ENCODE data around the gene CMTR2.

DNA sequence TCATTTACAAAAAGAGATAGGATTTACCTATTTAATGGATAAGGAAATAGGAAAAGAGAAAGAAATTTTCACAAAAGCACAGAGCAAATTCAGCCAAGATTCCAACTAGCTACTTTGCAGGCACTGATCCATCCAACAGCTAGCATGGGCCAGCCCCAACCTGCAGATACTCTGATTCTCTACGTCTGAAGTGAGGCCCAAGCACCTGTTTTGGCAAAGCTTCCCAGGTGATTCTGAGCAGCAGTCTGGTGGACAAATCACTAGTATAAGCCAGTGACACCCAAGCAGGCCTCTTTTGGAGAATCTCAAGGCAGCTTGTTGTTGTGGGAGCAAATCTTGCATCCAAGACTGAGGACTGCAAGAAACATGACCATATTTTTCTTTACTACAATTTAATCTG, 48.4 kb upstream of the CMTR2 start:
- TF ChIP-seq, protein P1, sequence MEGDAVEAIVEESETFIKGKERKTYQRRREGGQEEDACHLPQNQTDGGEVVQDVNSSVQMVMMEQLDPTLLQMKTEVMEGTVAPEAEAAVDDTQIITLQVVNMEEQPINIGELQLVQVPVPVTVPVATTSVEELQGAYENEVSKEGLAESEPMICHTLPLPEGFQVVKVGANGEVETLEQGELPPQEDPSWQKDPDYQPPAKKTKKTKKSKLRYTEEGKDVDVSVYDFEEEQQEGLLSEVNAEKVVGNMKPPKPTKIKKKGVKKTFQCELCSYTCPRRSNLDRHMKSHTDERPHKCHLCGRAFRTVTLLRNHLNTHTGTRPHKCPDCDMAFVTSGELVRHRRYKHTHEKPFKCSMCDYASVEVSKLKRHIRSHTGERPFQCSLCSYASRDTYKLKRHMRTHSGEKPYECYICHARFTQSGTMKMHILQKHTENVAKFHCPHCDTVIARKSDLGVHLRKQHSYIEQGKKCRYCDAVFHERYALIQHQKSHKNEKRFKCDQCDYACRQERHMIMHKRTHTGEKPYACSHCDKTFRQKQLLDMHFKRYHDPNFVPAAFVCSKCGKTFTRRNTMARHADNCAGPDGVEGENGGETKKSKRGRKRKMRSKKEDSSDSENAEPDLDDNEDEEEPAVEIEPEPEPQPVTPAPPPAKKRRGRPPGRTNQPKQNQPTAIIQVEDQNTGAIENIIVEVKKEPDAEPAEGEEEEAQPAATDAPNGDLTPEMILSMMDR (conservative IDR thresholded peaks at IDR 0.05; ENCODE audit: low read depth in 2 of 2): no peak
- TF ChIP-seq, protein P2, sequence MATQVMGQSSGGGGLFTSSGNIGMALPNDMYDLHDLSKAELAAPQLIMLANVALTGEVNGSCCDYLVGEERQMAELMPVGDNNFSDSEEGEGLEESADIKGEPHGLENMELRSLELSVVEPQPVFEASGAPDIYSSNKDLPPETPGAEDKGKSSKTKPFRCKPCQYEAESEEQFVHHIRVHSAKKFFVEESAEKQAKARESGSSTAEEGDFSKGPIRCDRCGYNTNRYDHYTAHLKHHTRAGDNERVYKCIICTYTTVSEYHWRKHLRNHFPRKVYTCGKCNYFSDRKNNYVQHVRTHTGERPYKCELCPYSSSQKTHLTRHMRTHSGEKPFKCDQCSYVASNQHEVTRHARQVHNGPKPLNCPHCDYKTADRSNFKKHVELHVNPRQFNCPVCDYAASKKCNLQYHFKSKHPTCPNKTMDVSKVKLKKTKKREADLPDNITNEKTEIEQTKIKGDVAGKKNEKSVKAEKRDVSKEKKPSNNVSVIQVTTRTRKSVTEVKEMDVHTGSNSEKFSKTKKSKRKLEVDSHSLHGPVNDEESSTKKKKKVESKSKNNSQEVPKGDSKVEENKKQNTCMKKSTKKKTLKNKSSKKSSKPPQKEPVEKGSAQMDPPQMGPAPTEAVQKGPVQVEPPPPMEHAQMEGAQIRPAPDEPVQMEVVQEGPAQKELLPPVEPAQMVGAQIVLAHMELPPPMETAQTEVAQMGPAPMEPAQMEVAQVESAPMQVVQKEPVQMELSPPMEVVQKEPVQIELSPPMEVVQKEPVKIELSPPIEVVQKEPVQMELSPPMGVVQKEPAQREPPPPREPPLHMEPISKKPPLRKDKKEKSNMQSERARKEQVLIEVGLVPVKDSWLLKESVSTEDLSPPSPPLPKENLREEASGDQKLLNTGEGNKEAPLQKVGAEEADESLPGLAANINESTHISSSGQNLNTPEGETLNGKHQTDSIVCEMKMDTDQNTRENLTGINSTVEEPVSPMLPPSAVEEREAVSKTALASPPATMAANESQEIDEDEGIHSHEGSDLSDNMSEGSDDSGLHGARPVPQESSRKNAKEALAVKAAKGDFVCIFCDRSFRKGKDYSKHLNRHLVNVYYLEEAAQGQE (IDR thresholded peaks at IDR 0.05; ENCODE audit: unreplicated experiment): no peak
